Measurements from ENCODE around the gene SATB1. TPM values are rescaled to one million over a fixed set of nuclear protein-coding genes. Genes with fewer than 3 reads are reported as not detected.

Gene SATB1
- total and polyA plus RNA-seq, 2 of the 4 experiments (the other 2 are of a cell fraction) = 7.5 to 10.7 TPM

GRCh38 chr3:18431266-18431665 is 6.1 kb upstream of the SATB1 start:
- Histone ChIP-seq H2BK20ac (ENCODE audit: low read depth, low read length) (no peak overlapping the region), H3K27ac (ENCODE audit: insufficient read depth, low read length) (no peak overlapping the region), H4K91ac (ENCODE audit: insufficient read depth, low read depth, low read length) (no peak overlapping the region), H4K5ac (ENCODE audit: low read depth, low read length) (no peak overlapping the region), H3K9me3 (ENCODE audit: control insufficient read depth, insufficient read depth, low read length) (no peaks in the 10 kb centered on the region), H3K79me1 (ENCODE audit: low read depth in 1 of 2, low read length in 2 of 2) (no peaks in the 10 kb centered on the region), H3K4me3 (ENCODE audit: insufficient read depth, low read depth, low read length) (no peak overlapping the region), H2AK5ac (ENCODE audit: low read depth, low read length) (no peak overlapping the region), H3K9me1 (ENCODE audit: insufficient read depth, low read length) (no peaks in the 10 kb centered on the region), H3K18ac (ENCODE audit: low read depth, low read length) (no peak overlapping the region), H3K4me2 (ENCODE audit: low read depth, low read length) (no peak overlapping the region), H4K20me1 (ENCODE audit: insufficient read depth, low read length) (no peaks in the 10 kb centered on the region), H3K27me3 (ENCODE audit: control insufficient read depth, insufficient read depth, low read length) (peaks cover 10% of the 10 kb centered on the region), H3K14ac (replicated peaks; ENCODE audit: low read depth, low read length) (no peak overlapping the region), H3K36me3 (ENCODE audit: control insufficient read depth, insufficient read depth, low read length) (no peaks in the 10 kb centered on the region), H2BK15ac (ENCODE audit: low read depth, low read length) (no peak overlapping the region), H3K56ac (ENCODE audit: extremely low read depth, insufficient read depth, low read length) (no peak overlapping the region), H4K8ac (ENCODE audit: low read depth in 2 of 2, low read length in 2 of 2) (no peak overlapping the region), H2AFZ (replicated peaks; ENCODE audit: low read length, poor library complexity) (no peak overlapping the region), H3K9ac (ENCODE audit: low read depth, low read length) (no peak overlapping the region), H2AK9ac (replicated peaks; ENCODE audit: low read depth, low read length, poor library complexity) (no peak overlapping the region), H3K4ac (ENCODE audit: low read depth, low read length) (no peak overlapping the region), H2BK5ac (ENCODE audit: low read depth, low read length, poor library complexity, severe bottlenecking) (no peak overlapping the region), H3K23ac (ENCODE audit: low read depth, low read length) (no peak overlapping the region), H2BK120ac (ENCODE audit: low read depth, low read length) (no peak overlapping the region), H3K4me1 (ENCODE audit: control insufficient read depth, insufficient read depth, low read length) (no peaks in the 10 kb centered on the region)
- in situ Hi-C loops (cut with MboI; ENCODE audit: low sequenced_read_pairs) = no loop called here
- ChIA-PET CTCF (no interaction called here), POLR2A (ENCODE audit: unreplicated experiment) (no interaction called here)
- no peak for TF ChIP-seq MAFK (IDR thresholded peaks at IDR 0.05; ENCODE audit: low read depth, low read length)
- TF ChIP-seq RAD21 (IDR thresholded peaks at IDR 0.05; ENCODE audit: low read length) = no peak
- no peak for TF ChIP-seq CTCF (conservative IDR thresholded peaks at IDR 0.05; ENCODE audit: low read depth, low read length)
- TF ChIP-seq RFX5 (IDR thresholded peaks at IDR 0.05; ENCODE audit: low read depth, low read length) = no peak
- TF ChIP-seq USF2 (IDR thresholded peaks at IDR 0.05; ENCODE audit: low read depth, low read length) = no peak
- no peak for TF ChIP-seq SMC3 (IDR thresholded peaks at IDR 0.05; ENCODE audit: low read depth, low read length)
- TF ChIP-seq MAZ (IDR thresholded peaks at IDR 0.05; ENCODE audit: borderline replicate concordance, low read depth, low read length) = no peak
- no peak for TF ChIP-seq CHD1 (IDR thresholded peaks at IDR 0.05; ENCODE audit: low read depth, low read length)
- TF ChIP-seq POLR2A (IDR thresholded peaks at IDR 0.05; ENCODE audit: low read depth, low read length) = no peak
- no peak for TF ChIP-seq BHLHE40 (IDR thresholded peaks at IDR 0.05; ENCODE audit: low read depth, low read length)
- TF ChIP-seq FOS (IDR thresholded peaks at IDR 0.05; ENCODE audit: low read depth, low read length) = no peak
- WGBS, 2 experiments (ENCODE audit: extremely low coverage in 2 of 2, insufficient read length in 1 of 2) = no CpG with 5 or more reads among the region's 3 CpGs
- DNase-seq (no peak), ATAC-seq (ENCODE audit: low read depth) (no peak)
- intact Hi-C loops (cut with micrococcal nuclease) = no loop called here
- BruUV-seq (replicated peaks) = no TSS peak
- dilution Hi-C loops (cut with HindIII; ENCODE audit: low sequenced_read_pairs, unreplicated experiment) = no loop called here

Measured in IMR-90 (cell line).